H1 (cell line): ENCODE data around the gene MAP1A.

ENCODE experiments used
- BCL11A ChIP-seq, 2 experiments: IDR thresholded peaks; one replicate each; pipeline ENCODE4 v1.6.1; 2011; ENCODE audit warnings: low read depth in 2 of 2, low read length in 2 of 2, mild to moderate bottlenecking in 2 of 2
- CBX8 ChIP-seq: fragments of 300-800, 300-1000 bp; sonication (generic); IDR thresholded peaks from 2 replicates; pipeline ENCODE4 v1.7.1; 2016; ENCODE audit warnings: low read depth, low read length, borderline replicate concordance
- JUND ChIP-seq: IDR thresholded peaks from 2 replicates; pipeline ENCODE4 v1.6.1; 2011; ENCODE audit warnings: mild to moderate bottlenecking, improper control_type of control experiment, low read length
- MAFK ChIP-seq: IDR thresholded peaks from 2 replicates; pipeline ENCODE4 v1.6.1; 2012; ENCODE audit warnings: low read depth, mild to moderate bottlenecking, improper control_type of control experiment, low read length
- POLR2A ChIP-seq, 2 experiments: IDR thresholded peaks; 1 replicate in 1 of 2; 2 replicates in 1 of 2; pipeline ENCODE4 v1.6.1; 2011; ENCODE audit warnings: low read depth in 2 of 2, low read length in 2 of 2, mild to moderate bottlenecking in 2 of 2; ENCODE audit errors: control extremely low read depth in 1 of 2
- POLR2AphosphoS5 ChIP-seq: IDR thresholded peaks from 2 replicates; pipeline ENCODE4 v1.6.1; 2011; ENCODE audit warnings: low read depth, low read length
- SIN3A ChIP-seq, 2 experiments: IDR thresholded peaks in 1 of 2; conservative IDR thresholded peaks in 1 of 2; 2 replicates each; pipeline ENCODE4 v1.6.1; 2011 to 2012; ENCODE audit warnings: low read length in 2 of 2, improper control_type of control experiment in 1 of 2, low read depth in 1 of 2, mild to moderate bottlenecking in 1 of 2
- SP1 ChIP-seq: IDR thresholded peaks from 2 replicates; pipeline ENCODE4 v1.6.1; 2011; ENCODE audit warnings: low read depth, low read length
- SP2 ChIP-seq: IDR thresholded peaks from 2 replicates; pipeline ENCODE4 v1.6.1; 2012; ENCODE audit warnings: mild to moderate bottlenecking, low read length, inconsistent platforms
- SUZ12 ChIP-seq: fragments of 200-600 bp; sonication (generic); IDR thresholded peaks from 2 replicates; pipeline ENCODE4 v1.6.1; 2012; ENCODE audit warnings: mild to moderate bottlenecking, inconsistent platforms, low read length, moderate library complexity, mixed read lengths
- TF ChIP-seq, protein P1 (sequence below), 3 experiments: IDR thresholded peaks; 1 replicate in 2 of 3; 2 replicates in 1 of 3; pipeline versions ENCODE4 v1.5.1 to v1.6.1; 2011; ENCODE audit warnings: low read length in 3 of 3, mild to moderate bottlenecking in 3 of 3, inconsistent platforms in 2 of 3, low read depth in 1 of 3, moderate library complexity in 1 of 3; ENCODE audit not compliant: insufficient read depth in 1 of 3; ENCODE audit errors: control extremely low read depth in 1 of 3
- TF ChIP-seq, protein P2 (sequence below): IDR thresholded peaks from 2 replicates; pipeline ENCODE4 v1.6.1; 2011; ENCODE audit warnings: low read length, improper control_type of control experiment

GRCh38 chr15:43526261-43526930 lies 9.0 kb downstream of the MAP1A start:
- TF ChIP-seq MAFK (no peak), JUND (no peak), SIN3A (conservative IDR thresholded peaks at IDR 0.05 in 1 of 2, IDR thresholded peaks at IDR 0.05 in 1 of 2; ENCODE audit: low read depth in 1 of 2, low read length in 2 of 2) (no peak), SP2 (no peak), SUZ12 (no peak), BCL11A (IDR thresholded peaks at IDR 0.05; ENCODE audit: low read depth in 2 of 2, low read length in 2 of 2) (no peak), POLR2AphosphoS5 (no peak), CBX8 (no peak), SP1 (no peak), POLR2A (IDR thresholded peaks at IDR 0.05; ENCODE audit: control extremely low read depth in 1 of 2, low read depth in 2 of 2, low read length in 2 of 2) (no peak)
- TF ChIP-seq, protein P1, sequence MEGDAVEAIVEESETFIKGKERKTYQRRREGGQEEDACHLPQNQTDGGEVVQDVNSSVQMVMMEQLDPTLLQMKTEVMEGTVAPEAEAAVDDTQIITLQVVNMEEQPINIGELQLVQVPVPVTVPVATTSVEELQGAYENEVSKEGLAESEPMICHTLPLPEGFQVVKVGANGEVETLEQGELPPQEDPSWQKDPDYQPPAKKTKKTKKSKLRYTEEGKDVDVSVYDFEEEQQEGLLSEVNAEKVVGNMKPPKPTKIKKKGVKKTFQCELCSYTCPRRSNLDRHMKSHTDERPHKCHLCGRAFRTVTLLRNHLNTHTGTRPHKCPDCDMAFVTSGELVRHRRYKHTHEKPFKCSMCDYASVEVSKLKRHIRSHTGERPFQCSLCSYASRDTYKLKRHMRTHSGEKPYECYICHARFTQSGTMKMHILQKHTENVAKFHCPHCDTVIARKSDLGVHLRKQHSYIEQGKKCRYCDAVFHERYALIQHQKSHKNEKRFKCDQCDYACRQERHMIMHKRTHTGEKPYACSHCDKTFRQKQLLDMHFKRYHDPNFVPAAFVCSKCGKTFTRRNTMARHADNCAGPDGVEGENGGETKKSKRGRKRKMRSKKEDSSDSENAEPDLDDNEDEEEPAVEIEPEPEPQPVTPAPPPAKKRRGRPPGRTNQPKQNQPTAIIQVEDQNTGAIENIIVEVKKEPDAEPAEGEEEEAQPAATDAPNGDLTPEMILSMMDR (IDR thresholded peaks at IDR 0.05; ENCODE audit: control extremely low read depth in 1 of 3, insufficient read depth in 1 of 3, low read depth in 1 of 3, low read length in 3 of 3) = no peak
- TF ChIP-seq, protein P2, sequence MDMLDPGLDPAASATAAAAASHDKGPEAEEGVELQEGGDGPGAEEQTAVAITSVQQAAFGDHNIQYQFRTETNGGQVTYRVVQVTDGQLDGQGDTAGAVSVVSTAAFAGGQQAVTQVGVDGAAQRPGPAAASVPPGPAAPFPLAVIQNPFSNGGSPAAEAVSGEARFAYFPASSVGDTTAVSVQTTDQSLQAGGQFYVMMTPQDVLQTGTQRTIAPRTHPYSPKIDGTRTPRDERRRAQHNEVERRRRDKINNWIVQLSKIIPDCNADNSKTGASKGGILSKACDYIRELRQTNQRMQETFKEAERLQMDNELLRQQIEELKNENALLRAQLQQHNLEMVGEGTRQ = no peak
